KMS-11 (cell line): Measurements from ENCODE around the gene SLC22A17.

Experiments used
- H2AFZ ChIP-seq: fragments of 200-600 bp; sonication (generic); 2 replicates; pipeline ENCODE4 v1.6.1; 2016; ENCODE audit warnings: antibody characterized with exemption, mixed run types, low read depth
- H3K27ac ChIP-seq: fragments of 200-600 bp; sonication (generic); 2 replicates; pipeline ENCODE4 v1.6.1; 2016; ENCODE audit warnings: mild to moderate bottlenecking, mixed run types
- H3K27me3 ChIP-seq: fragments of 200-600 bp; sonication (generic); 2 replicates; pipeline ENCODE4 v1.6.1; 2017; ENCODE audit warnings: mild to moderate bottlenecking, low read depth, mixed run types, moderate library complexity; ENCODE audit not compliant: insufficient read depth
- H3K36me3 ChIP-seq: fragments of 200-600 bp; sonication (generic); 2 replicates; pipeline ENCODE4 v1.6.1; 2017; ENCODE audit warnings: mild to moderate bottlenecking, mixed run types; ENCODE audit not compliant: insufficient read depth
- H3K4me1 ChIP-seq: fragments of 200-600 bp; sonication (generic); 2 replicates; pipeline ENCODE4 v1.6.1; 2016; ENCODE audit warnings: mild to moderate bottlenecking, low read depth, mixed run types; ENCODE audit not compliant: poor library complexity, severe bottlenecking
- H3K4me2 ChIP-seq: fragments of 200-600 bp; sonication (generic); 2 replicates; pipeline ENCODE4 v1.7.0; 2016; ENCODE audit warnings: mild to moderate bottlenecking, mixed run types
- H3K4me3 ChIP-seq: fragments of 200-600 bp; sonication (generic); IDR thresholded peaks from 2 replicates; pipeline ENCODE4 v1.6.1; 2017; ENCODE audit warnings: low read depth, low read length, mixed read lengths; ENCODE audit not compliant: insufficient read depth
- H3K79me2 ChIP-seq: fragments of 200-600 bp; sonication (generic); 2 replicates; pipeline ENCODE4 v1.6.1; 2016; ENCODE audit warnings: low read depth, mixed run types; ENCODE audit not compliant: insufficient read depth
- H3K9ac ChIP-seq: fragments of 200-600 bp; sonication (generic); 2 replicates; pipeline ENCODE4 v1.6.1; 2016; ENCODE audit warnings: mild to moderate bottlenecking, mixed run types
- H4K20me1 ChIP-seq: fragments of 200-600 bp; sonication (generic); 2 replicates; pipeline ENCODE4 v1.6.1; 2016; ENCODE audit warnings: mild to moderate bottlenecking, mixed run types; ENCODE audit not compliant: insufficient read depth
- CTCF ChIP-seq: fragments of 200-600 bp; sonication (generic); conservative IDR thresholded peaks from 2 replicates; pipeline ENCODE4 v1.6.1; 2017; ENCODE audit warnings: low read depth, mild to moderate bottlenecking, antibody characterized with exemption, low read length, moderate library complexity, mixed read lengths

SLC22A17 gene

GRCh38 chr14:23359167-23359626 is 6.5 kb upstream of the SLC22A17 start:
- Histone ChIP-seq H3K27me3 (no peaks in the 10 kb centered on the region), H3K9ac (no peak overlapping the region), H3K4me2 (no peak overlapping the region), H4K20me1 (no peaks in the 10 kb centered on the region), H3K27ac (no peak overlapping the region), H3K4me3 (no peak overlapping the region), H3K4me1 (no peaks in the 10 kb centered on the region), H3K79me2 (no peaks in the 10 kb centered on the region), H2AFZ (no peak overlapping the region), H3K36me3 (no peaks in the 10 kb centered on the region)
- TF ChIP-seq CTCF = no peak

- Histone ChIP-seq H2AFZ (no peak overlapping the region), H3K36me3 (no peaks in the 10 kb centered on the region), H3K9ac (no peak overlapping the region), H3K4me2 (no peak overlapping the region), H3K4me3 (no peak overlapping the region), H3K27ac (no peak overlapping the region), H3K4me1 (no peaks in the 10 kb centered on the region), H3K79me2 (no peaks in the 10 kb centered on the region), H3K27me3 (no peaks in the 10 kb centered on the region), H4K20me1 (no peaks in the 10 kb centered on the region)
- TF ChIP-seq CTCF = no peak
Measured at GRCh38 chr14:23358553-23359166, 6.0 kb upstream of the SLC22A17 start.

GRCh38 chr14:23358042-23358441 is 5.4 kb upstream of the SLC22A17 start:
- H3K79me2 ChIP-seq = no peaks in the 10 kb centered on the region
- no peaks in the 10 kb centered on the region for H3K4me1 ChIP-seq
- no peak overlapping the region for H3K9ac ChIP-seq
- no peak for TF ChIP-seq CTCF
- H3K27me3 ChIP-seq = no peaks in the 10 kb centered on the region
- no peaks in the 10 kb centered on the region for H4K20me1 ChIP-seq
- H3K4me3 ChIP-seq = no peak overlapping the region
- H3K27ac ChIP-seq = no peak overlapping the region
- no peak overlapping the region for H3K4me2 ChIP-seq
- no peak overlapping the region for H2AFZ ChIP-seq
- H3K36me3 ChIP-seq = no peaks in the 10 kb centered on the region

GRCh38 chr14:23357261-23357660 is 4.6 kb upstream of the SLC22A17 start:
- H4K20me1 ChIP-seq = no peaks in the 10 kb centered on the region
- no peaks in the 10 kb centered on the region for H3K79me2 ChIP-seq
- H3K27ac ChIP-seq = no peak overlapping the region
- H3K4me3 ChIP-seq = no peak overlapping the region
- H3K9ac ChIP-seq = no peak overlapping the region
- no peaks in the 10 kb centered on the region for H3K36me3 ChIP-seq
- TF ChIP-seq CTCF = no peak
- no peaks in the 10 kb centered on the region for H3K4me1 ChIP-seq
- no peak overlapping the region for H2AFZ ChIP-seq
- H3K4me2 ChIP-seq = no peak overlapping the region
- H3K27me3 ChIP-seq = no peaks in the 10 kb centered on the region
